ENCODE measurements around the gene SLC43A1.

Gene SLC43A1

DNA sequence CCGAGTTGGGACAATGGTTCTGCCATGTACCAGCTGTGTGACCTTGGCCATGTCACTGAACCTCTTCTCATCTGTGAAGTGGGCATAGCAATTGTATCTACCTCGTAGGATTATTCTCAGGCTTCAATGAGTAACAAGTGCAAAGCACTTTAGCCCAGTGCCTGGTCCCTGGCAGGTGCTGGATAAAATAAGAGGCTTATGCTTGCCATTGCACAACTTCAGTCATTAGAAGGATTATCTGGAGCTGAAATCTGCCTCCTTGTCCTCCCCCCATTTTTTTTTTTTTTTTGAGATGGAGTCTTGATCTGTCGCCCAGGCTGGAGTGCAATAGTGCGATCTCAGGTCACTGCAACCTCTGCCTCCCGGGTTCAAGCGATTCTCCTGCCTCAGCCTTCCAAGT, 29.1 kb upstream of the SLC43A1 start:
- Histone ChIP-seq H2BK5ac (ENCODE audit: low read depth, low read length, poor library complexity, severe bottlenecking) (no peak overlapping the region), H3K4me3 (ENCODE audit: insufficient read depth in 1 of 2, low read depth in 1 of 2, low read length in 2 of 2) (no peak overlapping the region), H2BK12ac (ENCODE audit: low read length in 2 of 2) (no peak overlapping the region), H3K4me2 (ENCODE audit: low read length, poor library complexity, severe bottlenecking) (no peak overlapping the region), H2BK120ac (ENCODE audit: low read depth, low read length) (no peak overlapping the region), H3K4ac (ENCODE audit: low read depth in 1 of 2, low read length in 2 of 2) (no peak overlapping the region), H2BK15ac (ENCODE audit: low read depth, poor library complexity, severe bottlenecking) (no peak overlapping the region), H3K27me3 (ENCODE audit: control insufficient read depth in 1 of 2, insufficient read depth in 1 of 2, low read length in 2 of 2) (peaks cover 5 to 29% of the 10 kb centered on the region in 2 experiments), H3K79me1 (replicated peaks; ENCODE audit: low read length, poor library complexity, severe bottlenecking) (no peaks in the 10 kb centered on the region), H3K27ac (ENCODE audit: low read length, poor library complexity, severe bottlenecking) (no peak overlapping the region), H4K91ac (ENCODE audit: low read length) (no peak overlapping the region), H3K36me3 (ENCODE audit: control insufficient read depth in 1 of 2, insufficient read depth in 2 of 2, low read depth in 1 of 2, low read length in 2 of 2) (peaks cover 4 to 26% of the 10 kb centered on the region in 2 experiments), H2AFZ (ENCODE audit: low read depth, low read length) (no peak overlapping the region), H2AK5ac (ENCODE audit: low read length, severe bottlenecking) (no peak overlapping the region), H3K4me1 (ENCODE audit: control insufficient read depth, insufficient read depth, low read depth, low read length) (peaks cover 2% of the 10 kb centered on the region), H3K23ac (ENCODE audit: low read length in 2 of 2) (no peak overlapping the region), H3K9ac (ENCODE audit: low read length) (no peak overlapping the region), H4K8ac (ENCODE audit: low read length) (no peak overlapping the region), H3K18ac (ENCODE audit: low read depth in 1 of 2, low read length in 2 of 2) (no peak overlapping the region), H3K9me3 (ENCODE audit: control insufficient read depth, low read length) (no peaks in the 10 kb centered on the region), H3K14ac (ENCODE audit: low read length in 2 of 2) (no peak overlapping the region)
- DNase-seq: no peak
- WGBS: 89% methylated on average over 6 of the region's 6 CpGs

- Histone ChIP-seq H2BK120ac (ENCODE audit: low read depth, low read length) (no peak overlapping the region), H3K4me1 (ENCODE audit: control insufficient read depth, insufficient read depth, low read depth, low read length) (peaks cover 2% of the 10 kb centered on the region), H2AK5ac (ENCODE audit: low read length, severe bottlenecking) (no peak overlapping the region), H3K23ac (ENCODE audit: low read length in 2 of 2) (no peak overlapping the region), H3K18ac (ENCODE audit: low read depth in 1 of 2, low read length in 2 of 2) (no peak overlapping the region), H3K36me3 (ENCODE audit: control insufficient read depth in 1 of 2, insufficient read depth in 2 of 2, low read depth in 1 of 2, low read length in 2 of 2) (peaks cover 3 to 19% of the 10 kb centered on the region in 2 experiments), H3K27me3 (ENCODE audit: control insufficient read depth in 1 of 2, insufficient read depth in 1 of 2, low read length in 2 of 2) (peaks cover 5 to 33% of the 10 kb centered on the region in 2 experiments), H2BK15ac (ENCODE audit: low read depth, poor library complexity, severe bottlenecking) (no peak overlapping the region), H2AFZ (ENCODE audit: low read depth, low read length) (no peak overlapping the region), H3K79me1 (replicated peaks; ENCODE audit: low read length, poor library complexity, severe bottlenecking) (no peaks in the 10 kb centered on the region), H3K9me3 (ENCODE audit: control insufficient read depth, low read length) (no peaks in the 10 kb centered on the region), H3K27ac (ENCODE audit: low read length, poor library complexity, severe bottlenecking) (no peak overlapping the region), H4K8ac (ENCODE audit: low read length) (no peak overlapping the region), H3K14ac (ENCODE audit: low read length in 2 of 2) (no peak overlapping the region), H3K4me3 (ENCODE audit: insufficient read depth in 1 of 2, low read depth in 1 of 2, low read length in 2 of 2) (no peak overlapping the region), H2BK12ac (ENCODE audit: low read length in 2 of 2) (no peak overlapping the region), H3K4ac (ENCODE audit: low read depth in 1 of 2, low read length in 2 of 2) (no peak overlapping the region), H3K9ac (ENCODE audit: low read length) (no peak overlapping the region), H3K4me2 (ENCODE audit: low read length, poor library complexity, severe bottlenecking) (no peak overlapping the region), H4K91ac (ENCODE audit: low read length) (no peak overlapping the region), H2BK5ac (ENCODE audit: low read depth, low read length, poor library complexity, severe bottlenecking) (no peak overlapping the region)
- no peak for DNase-seq
- WGBS: 70% methylated on average over 6 of the region's 6 CpGs
These were observed 28.1 kb upstream of the SLC43A1 start for GRCh38 chr11:57543593-57543992.

DNA sequence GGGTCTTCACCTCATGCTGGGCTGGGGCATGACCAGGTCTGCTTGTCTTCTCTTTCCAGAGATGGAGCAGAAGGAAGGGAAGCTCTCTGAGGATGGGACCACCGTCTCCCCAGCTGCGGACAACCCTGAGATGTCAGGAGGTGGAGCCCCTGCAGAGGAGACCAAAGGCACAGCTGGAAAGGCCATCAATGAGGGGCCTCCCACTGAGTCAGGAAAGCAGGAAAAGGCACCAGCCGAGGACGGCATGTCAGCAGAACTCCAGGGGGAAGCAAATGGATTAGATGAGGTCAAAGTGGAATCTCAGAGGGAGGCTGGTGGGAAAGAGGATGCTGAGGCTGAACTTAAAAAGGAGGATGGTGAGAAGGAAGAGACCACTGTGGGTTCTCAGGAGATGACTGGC, 27.1 kb upstream of the SLC43A1 start:
- Histone ChIP-seq H3K79me1 (replicated peaks; ENCODE audit: low read length, poor library complexity, severe bottlenecking) (no peaks in the 10 kb centered on the region), H4K91ac (ENCODE audit: low read length) (no peak overlapping the region), H3K9ac (ENCODE audit: low read length) (no peak overlapping the region), H3K4ac (ENCODE audit: low read depth in 1 of 2, low read length in 2 of 2) (no peak overlapping the region), H3K27ac (ENCODE audit: low read length, poor library complexity, severe bottlenecking) (no peak overlapping the region), H2BK5ac (ENCODE audit: low read depth, low read length, poor library complexity, severe bottlenecking) (no peak overlapping the region), H3K14ac (ENCODE audit: low read length in 2 of 2) (no peak overlapping the region), H2BK120ac (ENCODE audit: low read depth, low read length) (no peak overlapping the region), H3K4me3 (ENCODE audit: insufficient read depth in 1 of 2, low read depth in 1 of 2, low read length in 2 of 2) (no peak overlapping the region), H3K23ac (ENCODE audit: low read length in 2 of 2) (no peak overlapping the region), H2BK12ac (ENCODE audit: low read length in 2 of 2) (no peak overlapping the region), H3K4me1 (ENCODE audit: control insufficient read depth, insufficient read depth, low read depth, low read length) (peaks cover 2% of the 10 kb centered on the region), H3K9me3 (ENCODE audit: control insufficient read depth, low read length) (no peaks in the 10 kb centered on the region), H2AK5ac (ENCODE audit: low read length, severe bottlenecking) (no peak overlapping the region), H2AFZ (ENCODE audit: low read depth, low read length) (no peak overlapping the region), H3K18ac (ENCODE audit: low read depth in 1 of 2, low read length in 2 of 2) (no peak overlapping the region), H3K4me2 (ENCODE audit: low read length, poor library complexity, severe bottlenecking) (no peak overlapping the region), H3K36me3 (ENCODE audit: control insufficient read depth in 1 of 2, insufficient read depth in 2 of 2, low read depth in 1 of 2, low read length in 2 of 2) (peaks cover 3 to 12% of the 10 kb centered on the region in 2 experiments), H2BK15ac (ENCODE audit: low read depth, poor library complexity, severe bottlenecking) (no peak overlapping the region), H3K27me3 (ENCODE audit: control insufficient read depth in 1 of 2, insufficient read depth in 1 of 2, low read length in 2 of 2) (peaks cover 5 to 41% of the 10 kb centered on the region in 2 experiments), H4K8ac (ENCODE audit: low read length) (no peak overlapping the region)
- WGBS: 36% methylated on average over 4 of the region's 4 CpGs
- no peak for DNase-seq

DNA sequence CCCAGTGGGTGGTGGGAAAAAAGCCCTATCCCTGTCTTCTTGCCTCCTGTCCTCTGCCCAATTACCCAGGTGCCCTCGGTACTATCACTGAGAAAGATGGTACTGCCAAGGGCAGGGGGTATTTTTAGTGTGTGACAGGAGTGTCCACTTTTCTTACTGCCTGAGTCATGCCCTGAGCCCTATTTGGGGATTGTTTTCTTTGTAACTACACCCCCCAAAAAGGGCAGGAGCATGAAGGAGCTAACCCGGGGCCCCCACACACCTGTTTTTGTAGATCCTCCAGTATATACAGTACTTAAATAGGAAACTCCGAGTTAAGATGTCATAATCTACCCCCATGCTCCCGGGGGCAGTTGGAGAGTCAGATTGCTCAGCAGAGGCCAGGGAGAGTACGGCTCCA, 25.7 kb upstream of the SLC43A1 start:
- H2BK120ac ChIP-seq (ENCODE audit: low read depth, low read length): no peak overlapping the region
- H3K27ac ChIP-seq (ENCODE audit: low read length, poor library complexity, severe bottlenecking): no peak overlapping the region
- H3K4me2 ChIP-seq (ENCODE audit: low read length, poor library complexity, severe bottlenecking): no peak overlapping the region
- no peak overlapping the region for H3K18ac ChIP-seq (ENCODE audit: low read depth in 1 of 2, low read length in 2 of 2)
- WGBS: 88% methylated on average over 4 of the region's 5 CpGs
- no peak overlapping the region for H2AK5ac ChIP-seq (ENCODE audit: low read length, severe bottlenecking)
- H3K23ac ChIP-seq (ENCODE audit: low read length in 2 of 2): no peak overlapping the region
- DNase-seq: no peak
- no peak overlapping the region for H3K4ac ChIP-seq (ENCODE audit: low read depth in 1 of 2, low read length in 2 of 2)
- H3K4me1 ChIP-seq (ENCODE audit: control insufficient read depth, insufficient read depth, low read depth, low read length): no peaks in the 10 kb centered on the region
- no peak overlapping the region for H2BK15ac ChIP-seq (ENCODE audit: low read depth, poor library complexity, severe bottlenecking)
- no peaks in the 10 kb centered on the region for H3K9me3 ChIP-seq (ENCODE audit: control insufficient read depth, low read length)
- H4K91ac ChIP-seq (ENCODE audit: low read length): no peak overlapping the region
- no peaks in the 10 kb centered on the region for H3K79me1 ChIP-seq (replicated peaks; ENCODE audit: low read length, poor library complexity, severe bottlenecking)
- no peak overlapping the region for H3K9ac ChIP-seq (ENCODE audit: low read length)
- no peak overlapping the region for H4K8ac ChIP-seq (ENCODE audit: low read length)
- H2AFZ ChIP-seq (ENCODE audit: low read depth, low read length): no peak overlapping the region
- H2BK5ac ChIP-seq (ENCODE audit: low read depth, low read length, poor library complexity, severe bottlenecking): no peak overlapping the region
- peaks cover 10 to 48% of the 10 kb centered on the region in 2 experiments for H3K27me3 ChIP-seq (ENCODE audit: control insufficient read depth in 1 of 2, insufficient read depth in 1 of 2, low read length in 2 of 2)
- H2BK12ac ChIP-seq (ENCODE audit: low read length in 2 of 2): no peak overlapping the region
- no peak overlapping the region for H3K14ac ChIP-seq (ENCODE audit: low read length in 2 of 2)
- no peak overlapping the region for H3K4me3 ChIP-seq (ENCODE audit: insufficient read depth in 1 of 2, low read depth in 1 of 2, low read length in 2 of 2)
- H3K36me3 ChIP-seq (ENCODE audit: control insufficient read depth in 1 of 2, insufficient read depth in 2 of 2, low read depth in 1 of 2, low read length in 2 of 2): no peaks in the 10 kb centered on the region

Measured in mesenchymal stem cell (in vitro differentiated cells and primary cell).